Activated naive CD4-positive, alpha-beta T cell treated with anti-CD3 and anti-CD28 coated beads, Interleukin-2, amount 50 U/mL, for 16 hours (primary cell): ENCODE results near the gene MPEG1.

Experiments
- DNase-seq: peaks from one replicate; pipeline ENCODE4 v3.0.0-alpha.2; 2020

MPEG1 gene

DNA sequence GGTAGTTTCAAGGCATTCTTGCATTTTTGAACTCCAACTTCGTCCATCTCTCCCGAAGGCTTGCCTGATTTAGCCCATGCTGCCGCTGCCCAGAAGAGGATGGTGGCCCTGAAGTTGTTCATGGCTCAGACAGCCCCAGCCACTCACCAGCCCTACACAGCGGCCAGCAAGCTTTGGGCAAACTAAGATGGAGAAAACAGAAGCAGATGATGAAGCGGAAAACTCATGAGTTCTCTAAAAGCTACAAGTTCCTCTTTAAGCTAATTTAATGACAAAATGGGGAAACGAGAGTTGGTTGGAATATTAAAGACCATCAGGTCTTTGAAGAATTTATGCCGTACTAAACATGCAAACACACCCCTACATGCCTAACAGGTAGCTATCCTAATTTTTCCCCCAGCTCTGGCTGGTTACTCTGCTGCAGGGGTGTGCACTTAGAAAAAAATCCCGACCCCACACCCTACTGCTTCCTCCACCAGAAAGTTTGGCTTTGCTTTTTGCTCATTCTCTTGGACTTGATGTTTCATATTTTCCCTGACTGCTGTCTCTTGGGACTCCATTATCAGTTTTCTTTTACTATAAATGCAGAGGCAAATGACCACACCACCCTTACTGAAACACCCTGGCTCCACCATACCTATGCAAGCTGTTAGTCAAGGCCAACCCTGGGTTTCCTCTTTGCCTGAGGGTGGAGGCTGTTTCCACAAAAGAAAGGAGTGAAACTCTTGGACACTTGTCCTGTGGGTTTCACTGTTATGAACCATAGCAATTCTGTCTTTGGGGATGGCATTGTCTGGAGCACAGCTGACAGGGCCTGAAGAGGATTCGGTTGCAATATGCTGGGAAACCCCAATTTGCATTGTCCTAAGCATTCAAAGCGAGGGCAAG is at the start of gene MPEG1:
TSS of gene MPEG1 (minus strand) at position 184 of the 888 bp plus-strand sequence. CDS start at position 122, 62 bp downstream.
- DNase-seq = no peak

- DNase-seq = no peak
These were observed 49.6 kb upstream of the MPEG1 start for GRCh38 chr11:59262177-59262818.

- DNase-seq = no peak
These were observed 48.4 kb upstream of the MPEG1 start for GRCh38 chr11:59261150-59261549.

DNA sequence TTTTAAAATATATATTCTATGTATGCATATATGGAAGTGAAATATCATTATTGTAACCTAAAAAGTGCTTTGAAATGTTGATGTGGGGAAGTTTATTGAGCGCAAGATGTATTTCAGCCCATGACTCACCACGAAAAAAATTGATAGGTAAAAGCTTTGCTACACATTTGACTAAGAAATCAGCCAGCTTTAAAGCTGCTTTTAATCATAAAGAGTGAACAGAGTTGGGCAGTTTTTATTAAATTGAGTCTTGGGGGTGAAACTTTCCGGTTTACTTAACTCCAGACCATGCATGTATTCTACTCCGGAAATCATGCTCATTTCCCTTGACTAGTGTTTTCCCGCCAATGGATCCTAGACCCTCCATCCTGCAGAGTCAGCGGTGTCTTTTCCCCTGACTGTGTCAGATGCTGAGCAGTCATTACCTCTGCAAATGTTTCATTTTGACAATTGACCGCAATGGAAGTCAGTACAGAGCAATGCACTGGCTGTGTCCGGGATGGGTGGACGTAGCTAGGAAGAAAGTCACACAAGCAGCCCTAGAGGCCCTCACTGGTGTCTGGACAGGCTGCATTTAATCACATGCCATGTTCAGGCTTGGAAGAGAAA is 47.2 kb upstream of the MPEG1 start:
- DNase-seq = no peak

- no peak for DNase-seq
These were observed 46.3 kb upstream of the MPEG1 start for GRCh38 chr11:59259047-59259446.

GRCh38 chr11:59255281-59255680 is 42.6 kb upstream of the MPEG1 start:
- DNase-seq = no peak

DNA sequence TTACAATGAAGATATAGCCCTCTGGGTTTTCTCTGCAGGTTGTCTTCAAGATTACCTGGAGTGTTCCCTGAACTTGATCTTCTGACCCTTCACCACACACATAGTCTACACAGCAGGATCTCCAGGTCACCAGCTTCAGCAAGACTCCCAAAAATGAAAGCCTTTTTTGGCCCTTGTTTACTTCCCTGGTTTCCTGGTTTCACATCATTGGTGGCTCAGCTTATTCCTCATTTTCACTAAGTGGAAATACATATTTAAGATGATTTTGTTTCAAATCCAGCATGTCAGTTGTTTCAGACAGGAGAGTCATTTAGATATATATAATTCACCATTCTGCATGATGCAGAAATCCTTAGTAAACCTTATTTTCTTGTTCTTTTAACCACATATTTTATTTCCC is 41.6 kb upstream of the MPEG1 start:
- DNase-seq = no peak

GRCh38 chr11:59253001-59253400 is 40.3 kb upstream of the MPEG1 start:
- no peak for DNase-seq

- no peak for DNase-seq
These were observed 36.8 kb upstream of the MPEG1 start for GRCh38 chr11:59249535-59249934.

DNA sequence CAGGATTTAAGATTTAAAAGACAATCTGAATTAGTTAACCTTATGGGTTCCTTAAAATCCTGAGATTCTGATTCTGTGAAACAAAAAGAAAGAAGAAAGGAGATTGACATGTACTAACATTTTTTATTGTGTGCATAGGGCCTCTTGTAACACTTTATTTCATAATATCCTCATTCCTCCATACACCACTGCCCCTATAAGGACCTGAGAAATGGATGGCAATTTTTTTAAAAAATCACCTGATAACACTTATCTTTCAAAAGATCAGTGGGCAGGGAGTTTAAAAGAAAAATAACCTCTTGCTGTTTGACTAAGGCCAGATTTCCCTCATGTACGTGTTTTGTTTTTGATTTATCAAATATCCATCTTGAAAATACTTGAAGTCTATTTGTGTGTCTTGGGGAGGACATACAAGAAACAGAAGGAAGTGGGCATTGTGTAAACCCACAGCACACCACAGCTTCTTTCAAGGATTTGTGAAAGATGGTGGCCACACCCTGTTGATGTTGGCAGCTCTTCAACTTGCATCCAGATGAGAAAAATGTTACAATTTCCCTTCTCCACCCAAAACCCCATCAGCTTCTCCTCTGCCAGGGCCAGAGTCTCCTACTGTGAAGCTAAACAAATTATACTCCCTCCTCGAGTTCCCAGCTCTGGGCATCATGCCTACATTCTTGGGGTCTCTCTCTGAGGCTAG is 35.0 kb upstream of the MPEG1 start:
- no peak for DNase-seq

- no peak for DNase-seq
These were observed 30.9 kb upstream of the MPEG1 start for GRCh38 chr11:59243633-59244032.

- no peak for DNase-seq
These were observed 27.6 kb upstream of the MPEG1 start for GRCh38 chr11:59240322-59240721.

DNA sequence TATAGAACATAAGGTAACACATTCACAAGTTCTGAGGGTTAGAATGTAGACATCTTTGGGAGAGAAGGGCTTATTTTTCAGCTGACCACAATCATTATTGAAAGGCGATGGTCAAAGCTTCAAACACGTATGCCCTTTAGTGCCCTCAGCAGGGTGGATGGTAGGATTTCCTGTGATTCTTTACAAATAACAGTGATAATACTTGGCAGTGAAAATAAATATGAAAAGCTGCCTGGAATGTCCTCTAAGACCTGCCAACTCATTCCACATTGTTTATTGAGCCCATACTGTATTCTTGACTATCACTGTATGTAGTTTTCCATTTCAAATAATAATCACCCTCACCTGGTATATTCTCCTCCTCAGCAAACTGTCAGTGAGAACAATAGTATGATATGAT is 13.7 kb upstream of the MPEG1 start:
- DNase-seq = no peak

DNA sequence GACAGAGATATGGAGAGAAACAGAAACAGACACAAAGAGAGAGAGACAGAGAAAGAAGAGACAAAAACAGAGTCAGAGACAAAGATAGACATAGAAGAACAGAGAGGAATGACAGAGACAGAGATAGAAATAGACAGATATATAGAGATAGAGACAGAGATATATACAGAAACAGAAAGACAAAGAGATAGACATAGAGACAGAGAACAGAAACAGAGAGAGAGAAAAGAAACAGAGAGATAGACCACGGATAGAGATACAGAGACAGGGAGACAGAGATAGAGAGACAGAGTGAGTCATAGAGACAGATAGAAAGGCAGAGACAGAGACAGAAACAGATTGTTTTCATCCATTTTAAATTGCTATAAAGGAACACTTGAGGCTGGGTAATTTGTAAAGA is 12.3 kb upstream of the MPEG1 start:
- DNase-seq = no peak

DNA sequence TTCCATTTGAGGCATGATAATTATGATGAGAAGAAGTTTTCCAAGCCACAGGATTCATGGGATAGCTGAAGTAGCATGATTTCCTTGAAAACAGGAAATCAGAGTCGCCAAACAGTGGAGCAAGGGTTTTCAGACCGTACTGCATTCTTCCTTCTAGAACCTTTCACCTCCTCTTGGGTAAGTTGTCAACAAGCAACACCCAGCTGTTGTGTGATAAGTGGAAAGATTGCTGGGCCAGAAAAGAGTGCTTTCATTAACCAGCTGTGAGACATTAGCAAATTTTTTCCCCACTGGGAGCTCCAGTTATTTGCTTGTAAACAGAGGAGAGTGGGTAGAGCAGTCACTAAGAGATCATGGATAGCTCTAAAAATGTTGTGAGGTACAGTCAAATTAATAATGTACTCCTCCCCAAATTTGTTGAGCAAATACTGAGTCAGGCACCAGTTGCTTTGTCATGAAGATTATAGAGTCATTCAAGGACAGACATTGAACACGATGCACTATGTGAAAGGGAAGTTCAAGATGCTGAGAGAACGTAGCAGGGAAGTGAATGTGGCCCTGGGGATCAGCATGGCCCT is 11.7 kb upstream of the MPEG1 start:
- DNase-seq = no peak

GRCh38 chr11:59223611-59224010 is 10.9 kb upstream of the MPEG1 start:
- no peak for DNase-seq

DNA sequence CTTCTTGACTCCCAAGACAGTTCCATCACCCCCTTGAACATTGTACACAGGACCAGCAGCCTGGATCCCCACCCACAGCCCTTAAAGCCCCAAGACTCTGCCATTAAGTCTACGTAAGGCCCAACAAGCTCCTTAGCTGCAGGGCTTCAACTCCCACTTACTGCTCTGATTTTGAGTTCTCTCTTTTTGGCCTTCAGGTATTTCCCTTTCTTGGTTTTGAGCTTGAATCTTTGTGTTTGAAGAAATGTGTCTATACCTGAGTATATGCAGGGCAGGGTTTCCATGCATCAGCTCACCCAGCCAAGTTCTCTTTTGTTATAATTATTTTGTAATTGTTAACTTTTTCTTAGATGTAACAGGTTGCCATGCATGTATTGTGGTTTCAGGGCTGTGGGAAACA is 10.4 kb upstream of the MPEG1 start:
- no peak for DNase-seq

- DNase-seq = no peak
These were observed 9.8 kb upstream of the MPEG1 start for GRCh38 chr11:59222464-59223060.

- DNase-seq = no peak
These were observed 8.7 kb upstream of the MPEG1 start for GRCh38 chr11:59221441-59221840.

DNA sequence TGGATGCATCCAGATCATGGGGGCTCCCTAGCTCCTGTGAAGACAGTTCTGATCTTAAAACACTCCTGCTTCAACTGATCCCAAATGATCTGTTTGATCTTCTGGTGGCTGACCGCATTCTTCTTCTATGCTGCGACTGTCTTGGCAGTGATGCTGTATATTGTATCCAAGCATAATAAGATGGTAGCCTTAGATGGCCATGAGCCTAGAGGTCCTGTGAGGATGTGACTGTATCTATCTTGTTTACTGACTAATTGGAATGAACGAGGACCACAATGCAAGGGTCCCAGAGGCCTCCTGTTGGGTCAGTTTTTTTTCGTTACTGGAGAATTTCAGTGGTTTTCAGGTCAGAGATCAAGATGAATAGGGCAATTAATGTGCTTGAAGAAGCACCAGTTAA is 7.1 kb upstream of the MPEG1 start:
- DNase-seq = no peak

DNA sequence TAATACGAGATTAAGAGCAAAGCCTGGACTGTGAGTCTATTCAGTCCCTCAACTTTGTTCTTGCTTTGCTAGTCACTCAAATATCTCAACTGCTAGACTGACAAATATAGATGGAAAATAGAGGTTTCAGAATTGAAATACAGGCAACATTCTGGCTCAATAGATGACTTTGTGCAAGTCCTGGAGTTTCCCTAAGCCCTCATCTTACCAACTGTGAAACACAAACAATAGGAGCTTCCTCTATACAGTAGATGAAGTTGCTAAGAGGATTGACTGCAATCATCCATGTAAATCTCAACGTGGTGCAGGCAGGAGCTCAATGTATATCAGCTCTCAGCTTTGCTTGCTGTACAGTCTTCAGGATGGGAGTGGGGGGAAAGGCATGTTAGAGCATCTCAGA is 6.2 kb upstream of the MPEG1 start:
- no peak for DNase-seq

- no peak for DNase-seq
These were observed 5.6 kb upstream of the MPEG1 start for GRCh38 chr11:59218319-59218718.
